Astrocyte of the spinal cord (primary cell): ENCODE data around the gene LRP10.

Experiments
- DNase-seq: peaks from one replicate; pipeline ENCODE4 v3.0.0; 2011; ENCODE audit warnings: low read depth, low spot score
- H3K4me3 ChIP-seq: 2 replicates; pipeline ENCODE4 v1.5.1; 2011; ENCODE audit warnings: low read depth, mild to moderate bottlenecking, low read length, moderate library complexity
- in situ Hi-C: cut with HindIII; loops from 2 replicates; pipeline ENCODE4 v1.10.0; 2017; ENCODE audit warnings: low sequenced_read_pairs
- TF ChIP-seq, protein P1 (sequence below): IDR thresholded peaks from 2 replicates; pipeline ENCODE4 v1.5.1; 2012; ENCODE audit warnings: low read depth, mild to moderate bottlenecking, low read length, inconsistent platforms

The LRP10 gene

DNA sequence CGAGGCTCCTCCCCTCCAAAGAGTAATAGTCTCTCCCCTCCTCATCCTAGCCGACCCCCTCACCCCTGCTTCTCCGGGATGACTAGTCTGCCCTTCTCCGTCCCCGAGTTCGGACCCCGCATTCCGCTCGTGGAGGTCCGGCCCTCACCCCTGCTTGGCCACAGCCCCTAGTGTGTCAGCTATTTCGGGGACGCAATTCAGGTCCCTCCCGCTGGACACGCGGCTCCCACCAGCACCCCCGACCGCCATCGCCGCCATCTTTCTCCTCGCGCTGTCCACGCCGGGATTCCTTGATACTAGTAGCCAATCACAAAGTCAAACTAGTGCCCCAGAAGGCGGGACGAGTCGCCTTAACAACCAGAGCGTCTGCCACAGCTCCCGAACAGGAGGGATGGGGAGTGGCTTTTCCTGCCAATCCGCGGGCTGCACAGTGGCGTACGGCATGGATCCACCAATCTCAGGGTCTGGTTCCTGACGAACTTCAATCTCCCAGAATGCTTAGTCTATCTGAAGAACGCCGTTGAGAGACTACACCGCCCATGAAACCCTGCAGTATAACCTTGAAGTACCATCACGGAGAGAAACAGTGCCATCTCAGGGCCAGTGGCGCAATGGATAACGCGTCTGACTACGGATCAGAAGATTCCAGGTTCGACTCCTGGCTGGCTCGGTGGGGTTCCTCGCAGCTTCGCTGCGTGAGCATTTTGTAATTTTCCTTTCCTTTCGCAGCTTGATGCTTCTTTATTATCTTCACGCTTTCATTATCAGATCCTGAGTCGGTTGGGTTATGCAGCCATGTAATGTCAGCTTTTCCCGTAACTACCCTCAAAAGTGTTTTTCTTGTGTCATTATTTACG lies 57.8 kb downstream of the LRP10 start, which contains the start of gene PRMT5:
PRMT5 (minus strand) TSS at position 273 of the 857 bp plus-strand sequence; CDS start at position 258, 15 bp downstream.
- H3K4me3 ChIP-seq, result peak within 1 kb of the TSS; percentile 95
- DNase-seq, result peak; percentile 100
- TF ChIP-seq, protein P1, sequence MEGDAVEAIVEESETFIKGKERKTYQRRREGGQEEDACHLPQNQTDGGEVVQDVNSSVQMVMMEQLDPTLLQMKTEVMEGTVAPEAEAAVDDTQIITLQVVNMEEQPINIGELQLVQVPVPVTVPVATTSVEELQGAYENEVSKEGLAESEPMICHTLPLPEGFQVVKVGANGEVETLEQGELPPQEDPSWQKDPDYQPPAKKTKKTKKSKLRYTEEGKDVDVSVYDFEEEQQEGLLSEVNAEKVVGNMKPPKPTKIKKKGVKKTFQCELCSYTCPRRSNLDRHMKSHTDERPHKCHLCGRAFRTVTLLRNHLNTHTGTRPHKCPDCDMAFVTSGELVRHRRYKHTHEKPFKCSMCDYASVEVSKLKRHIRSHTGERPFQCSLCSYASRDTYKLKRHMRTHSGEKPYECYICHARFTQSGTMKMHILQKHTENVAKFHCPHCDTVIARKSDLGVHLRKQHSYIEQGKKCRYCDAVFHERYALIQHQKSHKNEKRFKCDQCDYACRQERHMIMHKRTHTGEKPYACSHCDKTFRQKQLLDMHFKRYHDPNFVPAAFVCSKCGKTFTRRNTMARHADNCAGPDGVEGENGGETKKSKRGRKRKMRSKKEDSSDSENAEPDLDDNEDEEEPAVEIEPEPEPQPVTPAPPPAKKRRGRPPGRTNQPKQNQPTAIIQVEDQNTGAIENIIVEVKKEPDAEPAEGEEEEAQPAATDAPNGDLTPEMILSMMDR, result no peak
- in situ Hi-C loops, result no loop called here

DNA sequence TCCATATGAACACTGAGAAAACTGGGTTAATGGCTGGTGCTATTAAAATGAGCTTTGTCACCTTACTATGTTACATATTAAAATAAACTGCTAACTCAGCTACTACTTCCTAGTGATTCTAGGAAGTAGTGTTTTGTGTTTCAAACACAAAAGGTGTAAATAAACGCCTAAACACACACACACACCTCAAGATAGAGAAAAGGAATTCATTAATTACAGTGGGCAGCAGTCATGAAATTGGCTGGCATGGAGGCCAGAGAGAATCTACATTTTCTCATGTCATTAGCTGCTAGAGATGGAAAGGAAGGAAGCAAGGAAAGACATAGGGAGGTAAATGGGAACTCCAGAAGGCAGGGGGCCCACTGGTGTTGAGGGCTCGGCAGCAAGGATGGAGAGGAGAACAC lies 58.4 kb downstream of the LRP10 start:
- TF ChIP-seq, protein P1, result no peak
- in situ Hi-C loops, result no loop called here
- no peak for DNase-seq
- H3K4me3 ChIP-seq, result peak overlapping the region; percentile 95
